Measurements from ENCODE around the gene NAPSA.
"Not testable (repeated sequence)": the region's sequence is repeated elsewhere in the genome, so short reads cannot be mapped to it uniquely, and the experiment has no call there.

Gene NAPSA

GRCh38 chr19:50365434-50366306 lies at the start of gene NAPSA:
Gene NAPSA, minus strand, starts transcription at chr19:50365639. Its CDS starts 18 bp downstream, at chr19:50365621.
- DNase-seq: no peak

DNA sequence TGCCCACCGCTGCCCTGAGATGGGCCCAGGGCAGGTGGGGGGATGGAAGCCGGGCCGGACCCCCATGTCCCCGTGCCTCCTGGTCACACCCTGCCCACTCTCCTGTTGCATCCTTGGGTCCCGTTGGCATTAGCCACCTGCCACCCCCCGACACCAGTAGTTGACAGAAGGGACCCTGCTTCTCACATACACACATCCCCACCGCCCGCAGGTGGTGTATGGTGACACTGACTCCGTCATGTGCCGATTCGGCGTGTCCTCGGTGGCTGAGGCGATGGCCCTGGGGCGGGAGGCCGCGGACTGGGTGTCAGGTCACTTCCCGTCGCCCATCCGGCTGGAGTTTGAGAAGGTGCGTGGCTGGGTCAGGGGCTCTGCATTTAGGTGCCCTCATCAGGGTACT lies 48.1 kb upstream of the NAPSA start:
- no peak for DNase-seq

GRCh38 chr19:50413096-50413495 lies 47.7 kb upstream of the NAPSA start:
- DNase-seq: no peak

- no peak for DNase-seq
Measured at GRCh38 chr19:50412419-50412818, 47.0 kb upstream of the NAPSA start.

- DNase-seq: no peak
Measured at GRCh38 chr19:50410109-50410508, 44.7 kb upstream of the NAPSA start.

DNA sequence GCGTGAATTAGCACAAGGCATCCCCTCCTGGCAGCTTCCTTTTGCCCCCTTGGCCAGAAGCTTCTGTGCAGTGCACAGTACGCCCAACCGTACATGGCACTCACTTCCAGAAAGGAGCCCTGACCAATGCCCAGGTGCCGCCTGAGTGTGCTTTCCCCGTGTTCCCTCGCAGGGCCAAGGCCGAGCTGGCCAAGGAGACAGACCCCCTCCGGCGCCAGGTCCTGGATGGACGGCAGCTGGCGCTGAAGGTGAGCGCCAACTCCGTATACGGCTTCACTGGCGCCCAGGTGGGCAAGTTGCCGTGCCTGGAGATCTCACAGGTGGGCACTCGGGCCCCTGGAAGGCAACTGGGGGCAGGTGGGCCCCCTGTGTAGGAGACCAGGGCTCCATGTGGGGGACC lies 43.9 kb upstream of the NAPSA start:
- DNase-seq: no peak

DNA sequence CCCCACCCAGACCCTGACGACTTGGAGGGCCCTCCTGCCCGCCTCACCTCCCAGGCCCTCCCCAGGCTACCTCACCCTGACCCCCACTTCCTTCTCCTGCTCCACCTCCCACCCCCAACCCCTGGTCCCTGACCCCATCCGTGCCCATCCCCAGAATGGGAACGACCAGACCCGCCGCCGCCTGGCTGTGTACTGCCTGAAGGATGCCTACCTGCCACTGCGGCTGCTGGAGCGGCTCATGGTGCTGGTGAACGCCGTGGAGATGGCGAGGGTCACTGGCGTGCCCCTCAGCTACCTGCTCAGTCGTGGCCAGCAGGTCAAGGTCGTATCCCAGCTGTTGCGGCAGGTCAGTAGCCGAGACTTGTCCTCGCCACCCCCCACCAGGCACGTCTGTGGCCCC lies 41.4 kb upstream of the NAPSA start:
- DNase-seq: no peak

- DNase-seq: no peak
Measured at GRCh38 chr19:50406156-50406820, 40.8 kb upstream of the NAPSA start.

GRCh38 chr19:50402544-50403301 lies 37.3 kb upstream of the NAPSA start:
- no peak for DNase-seq

- DNase-seq: no peak
Measured at GRCh38 chr19:50401605-50402450, 36.4 kb upstream of the NAPSA start.

DNA sequence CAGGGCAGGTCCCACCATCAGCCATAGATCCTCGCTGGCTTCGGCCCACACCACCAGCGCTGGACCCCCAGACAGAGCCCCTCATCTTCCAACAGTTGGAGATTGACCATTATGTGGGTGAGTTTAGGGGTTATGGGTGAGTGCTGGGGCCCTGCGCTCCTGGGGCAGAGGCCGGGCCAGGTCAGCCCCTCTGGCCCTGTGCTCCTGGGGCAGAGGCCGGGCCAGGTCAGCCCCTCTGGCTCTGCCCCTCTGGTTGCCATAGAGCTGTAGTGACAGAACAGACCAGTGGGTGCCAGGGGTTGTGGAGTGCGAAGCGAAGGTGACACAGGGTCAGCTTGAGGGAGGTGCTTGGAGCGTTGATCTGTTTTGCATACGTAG lies 33.9 kb upstream of the NAPSA start:
- no peak for DNase-seq

- no peak for DNase-seq
Measured at GRCh38 chr19:50398675-50399367, 33.4 kb upstream of the NAPSA start.

GRCh38 chr19:50394017-50394416 lies 28.6 kb upstream of the NAPSA start:
- DNase-seq: no peak

GRCh38 chr19:50393589-50393988 lies 28.1 kb upstream of the NAPSA start:
- DNase-seq: no peak

DNA sequence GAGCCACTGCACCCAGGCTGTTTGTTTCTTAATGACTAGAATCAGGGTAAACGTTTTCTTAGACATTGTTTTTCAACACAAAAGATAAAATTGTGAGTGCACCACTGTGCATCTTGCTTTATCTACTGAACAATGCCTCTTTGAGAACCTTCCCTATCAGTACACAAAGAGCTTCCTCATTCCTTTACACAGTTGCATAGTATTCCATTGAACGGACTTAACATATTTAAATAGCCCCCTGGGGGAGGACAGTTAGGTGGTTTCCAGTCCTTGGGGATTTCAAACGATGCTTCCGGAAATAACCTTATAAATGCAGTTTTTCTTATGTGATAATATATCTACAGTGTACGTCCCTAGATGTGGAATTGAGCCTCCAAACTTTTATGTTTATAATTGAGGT lies 27.3 kb upstream of the NAPSA start:
- DNase-seq: no peak

- DNase-seq: not testable (repeated sequence)
Measured at GRCh38 chr19:50390952-50391351, 25.5 kb upstream of the NAPSA start.

- not testable (repeated sequence) for DNase-seq
Measured at GRCh38 chr19:50390295-50390694, 24.9 kb upstream of the NAPSA start.

DNA sequence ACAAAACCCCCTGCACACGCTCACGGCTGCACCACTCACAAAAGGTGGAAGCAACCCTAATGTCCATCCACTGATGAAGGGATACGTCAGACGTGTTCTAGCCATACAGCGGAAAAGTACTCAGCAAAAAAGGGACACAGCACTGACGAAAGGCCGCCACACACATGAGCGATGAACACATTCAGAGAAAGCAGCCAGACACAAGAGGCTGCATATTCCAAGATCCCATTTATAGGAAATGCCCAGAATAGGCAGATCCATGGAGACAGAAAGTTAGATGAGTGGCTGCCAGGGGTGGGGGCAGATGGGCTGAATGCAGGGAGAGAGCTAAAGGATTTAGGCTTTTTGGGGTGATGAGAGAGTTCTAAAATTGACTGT lies 22.4 kb upstream of the NAPSA start:
- no peak for DNase-seq

DNA sequence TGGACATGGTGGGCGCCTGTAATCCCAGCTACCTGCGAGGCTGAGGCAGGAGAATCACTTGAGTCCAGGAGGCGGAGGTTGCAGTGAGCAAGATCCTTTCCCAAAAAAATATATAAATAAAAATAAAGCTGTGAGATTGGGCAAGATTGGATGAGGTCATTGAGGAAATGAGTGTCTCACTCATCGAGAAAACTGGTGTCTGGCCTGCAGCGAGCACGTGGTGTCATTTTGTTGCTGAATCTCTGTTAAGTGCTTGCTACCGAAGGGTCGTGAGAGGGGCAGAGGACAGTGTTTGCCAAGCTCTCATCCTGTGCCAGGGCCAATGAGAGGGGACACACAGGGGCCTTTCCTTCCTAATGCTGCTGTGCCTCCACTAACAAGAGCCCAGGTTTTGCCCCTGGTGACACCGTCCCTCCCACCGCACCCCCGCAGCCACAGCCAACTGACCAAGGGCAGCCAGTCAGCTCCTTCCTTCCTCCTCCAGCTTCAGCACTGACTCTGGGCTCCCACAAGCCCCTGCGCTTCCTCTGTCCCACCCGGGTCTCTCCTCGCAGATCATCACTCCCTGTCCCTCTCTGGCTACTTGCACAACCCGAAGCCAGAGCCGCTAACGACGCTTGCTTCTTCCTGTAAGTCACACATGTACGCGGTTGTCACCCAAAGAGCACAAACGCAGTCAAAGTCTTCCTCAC lies 21.9 kb upstream of the NAPSA start:
- DNase-seq: no peak

DNA sequence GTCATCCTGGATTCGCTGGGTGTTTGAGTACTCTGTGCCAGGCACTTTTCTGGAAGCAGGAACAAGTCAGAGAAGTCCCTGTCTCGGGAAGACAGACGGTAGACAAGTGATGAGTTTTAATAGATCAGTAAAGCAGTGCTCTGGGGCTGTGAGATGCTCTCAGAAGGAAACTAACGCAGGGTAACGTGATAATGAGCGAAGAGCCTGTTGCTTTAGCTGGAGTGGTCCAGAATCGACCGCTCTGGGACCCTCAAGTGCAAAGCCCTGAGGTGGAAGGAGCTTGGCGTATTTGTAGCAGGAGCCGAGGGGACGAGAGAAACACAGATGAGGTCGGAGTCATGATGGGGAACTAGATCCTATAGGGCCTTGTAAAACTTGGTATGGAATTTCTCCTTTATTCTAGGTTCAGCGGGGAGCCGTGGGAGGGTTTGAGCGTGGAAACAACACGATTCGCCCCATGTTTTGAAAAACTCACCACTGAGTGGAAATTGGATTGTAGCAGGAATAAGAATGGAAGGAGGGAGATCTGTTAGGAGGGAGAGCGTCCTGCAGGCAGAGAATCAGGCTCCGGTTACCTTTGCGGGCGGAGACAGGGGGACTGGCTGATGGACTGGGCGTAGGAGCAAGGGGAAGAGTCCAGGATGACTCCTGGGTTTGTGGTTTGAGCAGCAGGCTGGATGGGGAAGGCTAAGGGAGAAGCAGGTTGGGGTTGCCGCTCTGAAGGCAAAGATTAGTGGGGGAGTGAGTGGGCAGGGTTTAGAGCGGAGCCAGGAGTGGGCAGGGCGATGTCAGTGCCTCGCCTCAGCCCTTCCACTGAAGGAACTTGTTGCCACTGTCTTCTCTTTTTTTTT lies 19.5 kb upstream of the NAPSA start:
- peak; percentile 24 for DNase-seq

Measured in DMS79 (cell line).